Globus pallidus (tissue), 1 donor: ENCODE measurements around the gene ZNF503.
A peak's percentile ranks its signal among the peaks of the same experiment; 100 is the strongest.
"Not testable (repeated sequence)": the region's sequence is repeated elsewhere in the genome, so short reads cannot be mapped to it uniquely, and the experiment has no call there.

Experiments
- DNase-seq: peaks from one replicate; pipeline ENCODE4 v3.0.0-alpha.2; 2015; ENCODE audit warnings: low spot score

The ZNF503 gene

GRCh38 chr10:75395066-75395931, 6.3 kb downstream of the ZNF503 start:
- no peak for DNase-seq

DNA sequence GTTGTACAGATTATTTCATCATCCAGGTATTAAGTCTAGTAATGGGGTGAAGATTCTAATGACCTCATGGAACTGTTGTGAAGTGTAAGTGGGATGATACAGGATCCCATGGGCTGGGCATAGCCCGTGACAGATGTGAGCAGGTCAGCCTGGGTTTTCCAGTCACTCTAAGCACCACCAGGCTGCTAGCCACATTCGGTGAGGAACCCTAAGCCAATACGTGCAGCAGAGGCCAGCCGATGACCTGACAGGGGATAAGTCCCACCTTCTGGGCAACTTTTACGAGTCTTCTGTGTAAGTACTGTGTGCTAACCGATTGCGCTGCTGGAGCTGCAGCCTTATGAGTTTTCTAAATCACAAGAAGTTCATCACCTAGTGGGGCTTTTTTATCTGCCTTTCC, 7.3 kb downstream of the ZNF503 start:
- DNase-seq = no peak

DNA sequence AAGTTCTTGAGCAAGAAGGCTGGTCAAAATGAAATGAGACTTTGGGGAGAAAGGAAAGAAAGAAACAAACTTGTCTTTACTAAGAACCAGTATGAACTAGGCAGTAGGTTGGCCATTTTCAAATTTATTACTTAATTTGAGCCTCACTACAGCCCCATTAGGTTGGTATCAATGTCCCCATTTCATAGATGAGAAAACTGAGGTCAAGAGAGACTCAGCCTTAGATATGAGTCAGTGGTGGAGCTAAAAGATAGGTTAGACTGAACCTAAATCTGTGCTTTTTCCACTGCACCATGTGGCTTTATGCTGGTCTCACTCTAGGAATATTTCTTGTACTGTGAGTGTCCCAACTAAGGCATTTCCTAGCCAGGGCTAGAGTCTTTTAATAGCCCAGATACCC, 8.8 kb downstream of the ZNF503 start:
- no peak for DNase-seq

DNA sequence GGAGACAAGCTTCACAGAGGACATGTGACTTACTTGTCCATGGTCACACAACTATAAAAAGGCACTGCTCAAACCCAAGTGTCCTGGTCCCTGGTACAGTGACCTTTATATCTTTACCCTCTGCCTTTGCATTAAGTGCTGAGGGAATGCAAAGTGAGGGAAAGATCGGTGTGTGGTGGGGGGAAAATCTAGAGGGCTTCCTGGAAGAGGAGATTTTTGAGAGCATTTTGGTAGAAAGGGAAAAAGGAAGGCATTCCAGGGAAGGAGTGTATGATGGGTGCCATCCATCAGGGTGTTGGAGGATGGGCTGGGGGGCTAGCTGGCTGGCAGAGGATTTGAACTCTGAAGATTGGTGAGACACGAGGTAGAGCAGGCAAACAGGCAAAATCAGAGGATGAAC, 9.3 kb downstream of the ZNF503 start:
- DNase-seq = no peak

DNA sequence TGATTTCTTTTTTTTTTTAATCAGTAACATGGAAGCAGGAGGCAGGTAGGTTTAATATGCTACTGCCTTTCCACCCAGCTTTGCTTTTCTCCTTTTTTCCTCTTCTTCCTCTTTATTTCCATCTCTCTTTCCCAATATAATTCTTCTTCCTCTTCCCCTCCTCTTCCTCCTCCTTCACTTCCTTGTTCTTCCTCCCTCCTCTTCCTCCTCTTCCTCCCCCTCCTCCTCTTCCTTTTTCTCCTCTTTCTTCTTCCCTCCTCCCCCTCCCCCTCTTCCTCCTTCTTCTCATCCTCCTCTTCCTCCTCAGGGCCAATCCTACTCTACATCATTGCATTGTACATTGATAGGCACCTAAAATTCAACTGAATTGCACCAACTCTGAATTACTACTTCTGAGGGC, 11.4 kb downstream of the ZNF503 start:
- DNase-seq = no peak

GRCh38 chr10:75388082-75388481, 13.5 kb downstream of the ZNF503 start:
- no peak for DNase-seq

DNA sequence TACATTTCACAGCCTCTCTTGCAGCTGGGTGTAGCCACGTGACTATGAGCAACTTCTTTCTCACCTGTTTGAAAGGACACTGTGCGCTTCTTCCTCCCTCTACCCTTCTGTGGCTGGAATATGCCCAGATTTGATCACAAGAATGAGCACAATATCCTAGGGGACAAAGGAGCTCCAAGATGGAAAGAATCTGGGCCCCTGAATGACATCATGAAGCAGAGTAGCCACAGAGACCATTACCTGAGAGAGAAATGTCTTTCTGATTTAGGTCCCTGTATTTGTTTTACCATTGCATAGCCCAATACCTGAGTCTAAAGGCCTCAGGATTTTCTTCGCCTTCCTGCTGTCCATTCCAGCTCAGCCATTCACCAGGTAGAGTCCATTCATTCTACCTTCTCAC, 15.4 kb downstream of the ZNF503 start:
- DNase-seq = no peak

GRCh38 chr10:75379817-75380216, 21.7 kb downstream of the ZNF503 start:
- no peak for DNase-seq

DNA sequence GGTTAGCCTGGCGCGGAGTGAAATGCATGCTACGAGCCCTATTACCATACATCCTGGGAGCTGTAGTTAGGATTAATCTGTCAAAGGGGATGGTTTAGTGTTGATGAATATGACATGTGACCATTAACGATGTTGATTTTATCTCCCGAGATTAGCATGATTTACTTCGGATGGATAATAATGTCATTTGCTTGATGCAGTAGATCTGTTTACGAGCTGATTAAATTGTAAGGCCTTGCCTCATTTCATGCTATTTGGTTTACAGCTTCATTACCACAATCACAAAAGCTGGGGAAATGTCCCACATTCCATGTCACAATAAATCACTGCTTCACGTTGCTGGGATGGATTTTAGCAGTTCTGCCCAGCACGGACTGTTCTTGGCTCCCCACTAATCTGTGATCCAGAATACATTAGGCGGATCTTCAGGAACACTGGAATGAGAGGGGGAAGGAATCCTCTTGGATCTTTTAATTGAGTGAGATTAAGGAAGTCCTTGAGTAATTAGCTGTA, 22.3 kb downstream of the ZNF503 start:
- DNase-seq = no peak

- DNase-seq = no peak
Measured at GRCh38 chr10:75378379-75378778, 23.2 kb downstream of the ZNF503 start.

DNA sequence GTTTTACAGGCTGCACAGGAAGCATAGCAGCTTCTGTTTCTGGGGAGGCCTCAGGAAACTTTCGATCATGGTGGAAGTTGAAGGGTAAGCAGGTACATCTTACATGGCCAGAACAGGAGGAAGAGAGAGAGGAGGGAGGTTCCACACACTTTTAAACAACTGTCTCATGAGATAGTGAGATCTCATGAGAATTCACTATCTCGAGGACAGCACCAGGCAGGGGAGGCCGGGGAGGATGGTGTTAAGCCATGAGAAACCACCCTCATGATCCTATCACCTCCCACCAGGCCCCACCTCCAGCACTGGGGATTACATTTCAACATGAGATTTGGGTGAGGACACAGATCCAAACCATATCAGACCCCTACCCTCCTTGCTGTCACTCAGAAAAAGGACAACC, 23.7 kb downstream of the ZNF503 start:
- no peak for DNase-seq

DNA sequence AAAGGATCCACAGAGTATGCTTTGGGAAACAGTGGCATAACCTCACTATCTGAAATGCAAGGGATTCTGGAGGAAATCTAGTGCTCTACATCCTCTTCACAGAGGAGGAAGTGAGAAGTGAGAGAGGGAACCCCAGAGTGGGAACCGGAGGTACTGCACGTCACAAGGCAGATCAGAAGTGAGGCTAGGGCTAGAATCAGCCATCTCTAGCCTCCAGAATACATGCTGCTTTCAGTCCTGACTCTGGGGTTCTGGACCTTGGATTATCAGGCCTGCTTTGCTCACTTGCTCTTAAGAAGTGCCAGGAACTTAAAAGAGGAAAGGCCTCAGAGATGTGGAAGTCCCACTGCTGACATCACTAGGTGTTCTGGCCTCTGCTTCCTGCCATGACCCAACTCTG, 25.7 kb downstream of the ZNF503 start:
- DNase-seq = peak; percentile 59

GRCh38 chr10:75371010-75371409, 30.6 kb downstream of the ZNF503 start:
- no peak for DNase-seq

- not testable (repeated sequence) for DNase-seq
Measured at GRCh38 chr10:75369838-75370237, 31.7 kb downstream of the ZNF503 start.

DNA sequence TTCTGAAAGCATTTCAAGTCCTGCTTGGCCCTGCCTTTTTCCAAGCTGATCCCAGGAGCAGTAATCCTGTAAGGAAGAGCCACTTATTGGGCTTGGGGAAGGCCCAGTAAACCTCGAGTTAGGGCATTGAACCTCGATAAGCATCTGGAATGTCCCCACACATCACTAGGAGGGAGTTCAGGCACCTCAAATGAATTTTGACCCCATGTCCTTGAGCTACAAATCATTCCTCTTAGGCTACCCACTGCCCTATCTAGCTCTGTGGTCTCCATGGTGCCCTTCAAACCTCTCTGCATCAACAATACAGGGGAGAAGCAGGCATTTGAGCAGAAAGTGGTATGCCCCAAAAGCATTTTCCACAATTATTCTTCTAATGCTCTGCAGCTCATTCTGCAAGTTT, 33.7 kb downstream of the ZNF503 start:
- no peak for DNase-seq

GRCh38 chr10:75367021-75367487, 34.5 kb downstream of the ZNF503 start:
- no peak for DNase-seq

DNA sequence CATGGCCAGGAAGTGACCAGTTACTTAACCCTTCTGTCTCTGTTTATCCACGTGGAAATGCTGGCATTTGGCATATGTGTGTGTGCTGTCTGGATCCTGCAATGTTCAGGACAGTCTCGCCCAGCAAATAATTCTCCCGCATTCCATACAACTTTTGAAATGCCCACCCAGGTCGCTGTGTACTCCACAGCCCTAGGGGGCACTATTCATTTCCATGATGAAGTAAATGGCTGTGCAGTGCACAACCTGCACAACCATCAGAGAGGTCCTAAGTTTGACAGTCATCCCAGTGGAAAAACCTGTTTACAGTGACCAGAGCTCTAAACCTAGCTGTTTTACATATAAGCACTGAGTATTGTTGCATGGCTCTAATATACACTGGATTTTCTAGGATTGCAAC, 38.1 kb downstream of the ZNF503 start:
- no peak for DNase-seq

DNA sequence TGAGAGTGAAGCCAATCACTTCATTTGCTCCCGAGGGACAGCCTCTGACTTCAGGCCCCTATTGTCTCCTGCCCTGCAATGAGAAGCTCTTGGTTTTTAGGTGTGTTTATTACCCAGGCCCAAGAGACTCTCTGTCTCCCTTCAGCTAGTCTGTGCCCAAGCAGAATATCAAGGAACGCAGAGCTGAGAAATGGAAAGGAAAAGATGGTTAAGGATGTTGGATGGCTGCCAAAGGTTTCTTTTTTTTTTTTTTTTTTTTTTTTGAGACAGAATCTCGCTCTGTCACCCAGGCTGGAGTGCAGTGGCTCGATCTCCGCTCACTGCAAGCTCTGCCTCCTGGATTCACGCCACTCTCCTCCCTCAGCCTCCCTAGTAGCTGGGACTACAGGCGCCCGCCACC, 41.7 kb downstream of the ZNF503 start:
- not testable (repeated sequence) for DNase-seq

- no peak for DNase-seq
Measured at GRCh38 chr10:75358835-75359421, 42.6 kb downstream of the ZNF503 start.

GRCh38 chr10:75358132-75358531, 43.4 kb downstream of the ZNF503 start:
- DNase-seq = no peak

GRCh38 chr10:75357500-75357899, 44.1 kb downstream of the ZNF503 start:
- DNase-seq = no peak

GRCh38 chr10:75356484-75356883, 45.1 kb downstream of the ZNF503 start:
- DNase-seq = no peak

DNA sequence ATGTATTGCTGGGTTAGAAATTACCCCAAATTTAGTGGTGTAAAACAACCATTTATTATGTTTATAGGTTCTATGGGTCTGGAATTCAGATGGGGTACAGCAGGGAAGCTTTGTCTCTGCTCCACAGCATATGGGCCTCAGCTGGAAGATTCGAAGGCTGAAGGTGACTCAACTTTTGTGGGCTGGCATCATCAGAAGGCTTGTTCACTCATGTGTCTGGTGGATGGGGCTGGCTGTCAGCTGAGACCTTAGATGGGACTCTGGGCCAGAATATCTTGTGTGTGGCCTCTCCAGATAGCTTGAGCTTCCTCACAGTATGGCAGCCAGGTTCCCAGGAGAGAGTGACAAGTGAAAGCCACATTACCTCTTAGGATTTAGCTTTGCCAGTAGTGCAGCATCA, 45.9 kb downstream of the ZNF503 start:
- DNase-seq = no peak
